SH-SY5Y (cell line): ENCODE measurements around the gene CACNA2D4.

Source experiments
- GATA2 ChIP-seq: IDR thresholded peaks from 2 replicates; pipeline ENCODE4 v1.6.1; 2011; ENCODE audit warnings: mild to moderate bottlenecking, low read depth, low read length
- GATA3 ChIP-seq: IDR thresholded peaks from 2 replicates; pipeline ENCODE4 v1.6.1; 2011; ENCODE audit warnings: low read depth, mild to moderate bottlenecking, low read length, moderate library complexity

The CACNA2D4 gene

GRCh38 chr12:1863823-1864222 lies 54.6 kb downstream of the CACNA2D4 start:
- TF ChIP-seq GATA2, result no peak
- TF ChIP-seq GATA3, result no peak

- TF ChIP-seq GATA3, result no peak
- TF ChIP-seq GATA2, result no peak
These were observed 55.5 kb downstream of the CACNA2D4 start for GRCh38 chr12:1862973-1863372.

GRCh38 chr12:1859643-1860042 lies 58.8 kb downstream of the CACNA2D4 start:
- no peak for TF ChIP-seq GATA2
- no peak for TF ChIP-seq GATA3

GRCh38 chr12:1858456-1858855 lies 60.0 kb downstream of the CACNA2D4 start:
- TF ChIP-seq GATA3 (no peak), GATA2 (no peak)

GRCh38 chr12:1857821-1858220 lies 60.6 kb downstream of the CACNA2D4 start:
- TF ChIP-seq GATA3 (no peak), GATA2 (no peak)

GRCh38 chr12:1857086-1857485 lies 61.4 kb downstream of the CACNA2D4 start:
- TF ChIP-seq GATA3 (no peak), GATA2 (no peak)

- TF ChIP-seq GATA2, result no peak
- no peak for TF ChIP-seq GATA3
These were observed 63.2 kb downstream of the CACNA2D4 start for GRCh38 chr12:1855241-1855640.

GRCh38 chr12:1853716-1854115 lies 64.7 kb downstream of the CACNA2D4 start:
- TF ChIP-seq GATA3 (no peak), GATA2 (no peak)

- TF ChIP-seq GATA3 (no peak), GATA2 (no peak)
These were observed 66.4 kb downstream of the CACNA2D4 start for GRCh38 chr12:1852076-1852475.

- no peak for TF ChIP-seq GATA3
- TF ChIP-seq GATA2, result no peak
These were observed 67.2 kb downstream of the CACNA2D4 start for GRCh38 chr12:1851151-1851701.

GRCh38 chr12:1848745-1849144 lies 69.7 kb downstream of the CACNA2D4 start:
- TF ChIP-seq GATA2 (no peak), GATA3 (no peak)

GRCh38 chr12:1848146-1848545 lies 70.3 kb downstream of the CACNA2D4 start:
- TF ChIP-seq GATA2 (no peak), GATA3 (no peak)

- TF ChIP-seq GATA2 (no peak), GATA3 (no peak)
These were observed 71.0 kb downstream of the CACNA2D4 start for GRCh38 chr12:1847411-1847810.

- TF ChIP-seq GATA2, result no peak
- TF ChIP-seq GATA3, result no peak
These were observed 71.7 kb downstream of the CACNA2D4 start for GRCh38 chr12:1846421-1847405.

- no peak for TF ChIP-seq GATA3
- no peak for TF ChIP-seq GATA2
These were observed 72.6 kb downstream of the CACNA2D4 start for GRCh38 chr12:1845886-1846285.

GRCh38 chr12:1845427-1845826 lies 73.0 kb downstream of the CACNA2D4 start:
- TF ChIP-seq GATA2 (no peak), GATA3 (no peak)
